HEK293T (cell line): ENCODE results near the gene GAREM1.

Experiments used
- ELF4 ChIP-seq: fragments of 450-650 bp; IDR thresholded peaks from 2 replicates; pipeline ENCODE4 v1.6.1; 2017; ENCODE audit warnings: antibody characterized with exemption
- FOXA1 ChIP-seq: fragments of 450-650 bp; IDR thresholded peaks from 2 replicates; pipeline ENCODE4 v1.6.1; 2016; ENCODE audit warnings: mild to moderate bottlenecking
- HDGF ChIP-seq: fragments of 450-650 bp; IDR thresholded peaks from 2 replicates; pipeline ENCODE4 v1.6.1; 2017; ENCODE audit warnings: antibody characterized with exemption, borderline replicate concordance
- TARDBP ChIP-seq: fragments of 450-650 bp; IDR thresholded peaks from 2 replicates; pipeline ENCODE4 v1.6.1; 2016
- TF ChIP-seq, protein P1 (sequence below): fragments of 450-650 bp; IDR thresholded peaks from 2 replicates; pipeline ENCODE4 v1.6.1; 2016

DNA sequence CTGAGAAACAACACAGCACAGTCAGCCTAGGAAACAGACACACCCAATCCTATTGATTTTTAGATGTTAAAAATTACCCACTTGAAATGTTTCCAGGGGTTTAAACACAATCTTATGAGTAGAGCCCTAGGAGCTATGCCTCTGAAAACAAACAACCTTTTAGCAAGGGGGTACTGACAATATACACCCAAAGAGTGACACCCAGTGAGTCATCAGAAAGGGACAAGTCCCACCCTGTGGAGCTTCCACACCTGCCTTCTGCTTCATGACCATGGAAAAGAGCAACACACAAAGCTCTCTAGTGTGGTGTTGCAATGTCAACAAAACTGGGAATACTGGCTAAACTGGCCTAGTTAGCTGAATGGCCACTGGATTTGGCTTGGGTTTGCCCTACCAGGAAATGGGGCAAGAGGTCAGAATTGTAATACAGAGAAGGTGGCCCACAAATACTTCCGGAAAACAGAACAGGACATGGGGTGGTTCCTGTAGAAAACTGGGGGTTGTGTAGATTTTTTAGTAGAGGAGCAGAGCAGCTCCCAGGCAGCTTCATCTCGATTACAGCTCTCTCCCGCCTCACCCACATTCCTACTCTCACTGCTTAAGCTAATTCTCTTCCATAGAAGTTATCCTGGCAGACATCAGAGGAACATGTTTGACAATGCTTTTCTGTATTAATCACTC lies 98.2 kb downstream of the GAREM1 start:
- TF ChIP-seq, protein P1, sequence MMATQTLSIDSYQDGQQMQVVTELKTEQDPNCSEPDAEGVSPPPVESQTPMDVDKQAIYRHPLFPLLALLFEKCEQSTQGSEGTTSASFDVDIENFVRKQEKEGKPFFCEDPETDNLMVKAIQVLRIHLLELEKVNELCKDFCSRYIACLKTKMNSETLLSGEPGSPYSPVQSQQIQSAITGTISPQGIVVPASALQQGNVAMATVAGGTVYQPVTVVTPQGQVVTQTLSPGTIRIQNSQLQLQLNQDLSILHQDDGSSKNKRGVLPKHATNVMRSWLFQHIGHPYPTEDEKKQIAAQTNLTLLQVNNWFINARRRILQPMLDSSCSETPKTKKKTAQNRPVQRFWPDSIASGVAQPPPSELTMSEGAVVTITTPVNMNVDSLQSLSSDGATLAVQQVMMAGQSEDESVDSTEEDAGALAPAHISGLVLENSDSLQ, result peak; percentile 44; the same call in 1 of the 2 replicates
- TF ChIP-seq HDGF (no peak), FOXA1 (no peak), ELF4 (no peak), TARDBP (no peak)
